ENCODE results near the gene CORO2A.
A peak's percentile ranks its signal among the peaks of the same experiment; 100 is the strongest.

Gene CORO2A

DNA sequence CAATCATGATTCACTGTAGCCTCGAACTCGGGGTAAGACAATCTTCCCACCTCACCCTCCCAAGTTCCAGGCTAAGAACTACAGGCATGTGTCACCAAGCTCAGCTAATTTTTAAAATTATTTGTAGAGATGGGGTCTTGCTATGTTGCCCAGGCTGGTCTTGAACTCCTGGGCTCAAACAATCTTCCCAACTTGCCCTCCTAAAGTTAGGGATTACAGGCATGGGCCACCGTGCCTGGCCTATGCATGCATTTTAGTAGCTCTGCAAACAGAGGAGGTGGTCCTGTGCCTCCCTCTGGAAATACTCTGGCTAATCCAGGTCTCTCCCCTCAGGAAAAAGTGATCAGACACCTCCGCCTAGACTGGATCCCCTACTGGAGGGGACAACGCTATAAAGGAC, 51.9 kb downstream of the CORO2A start:
- H3K27me3 ChIP-seq (ENCODE audit: control insufficient read depth in 1 of 2, insufficient read depth in 1 of 2, low read length in 2 of 2) = peaks cover 3 to 4% of the 10 kb centered on the region in 2 experiments
- H3K27ac ChIP-seq (ENCODE audit: low read length, poor library complexity, severe bottlenecking) = no peak overlapping the region
- no peak overlapping the region for H2BK5ac ChIP-seq (ENCODE audit: low read depth, low read length, poor library complexity, severe bottlenecking)
- H3K9me3 ChIP-seq (ENCODE audit: control insufficient read depth, low read length) = no peaks in the 10 kb centered on the region
- no peak overlapping the region for H4K8ac ChIP-seq (ENCODE audit: low read length)
- no peak overlapping the region for H2BK120ac ChIP-seq (ENCODE audit: low read depth, low read length)
- no peak overlapping the region for H3K18ac ChIP-seq (ENCODE audit: low read depth in 1 of 2, low read length in 2 of 2)
- H3K23ac ChIP-seq (ENCODE audit: low read length in 2 of 2) = no peak overlapping the region
- no peak overlapping the region for H2AFZ ChIP-seq (ENCODE audit: low read depth, low read length)
- H3K14ac ChIP-seq (ENCODE audit: low read length in 2 of 2) = no peak overlapping the region
- no peak overlapping the region for H3K9ac ChIP-seq (ENCODE audit: low read length)
- H3K4ac ChIP-seq (ENCODE audit: low read depth in 1 of 2, low read length in 2 of 2) = no peak overlapping the region
- H2BK12ac ChIP-seq (ENCODE audit: low read length in 2 of 2) = no peak overlapping the region
- H4K91ac ChIP-seq (ENCODE audit: low read length) = no peak overlapping the region
- H3K4me3 ChIP-seq (ENCODE audit: insufficient read depth in 1 of 2, low read depth in 1 of 2, low read length in 2 of 2) = no peak overlapping the region
- no peak for DNase-seq
- no peaks in the 10 kb centered on the region for H3K4me1 ChIP-seq (ENCODE audit: control insufficient read depth, insufficient read depth, low read depth, low read length)
- no peaks in the 10 kb centered on the region for H3K79me1 ChIP-seq (replicated peaks; ENCODE audit: low read length, poor library complexity, severe bottlenecking)
- no peaks in the 10 kb centered on the region for H3K36me3 ChIP-seq (ENCODE audit: control insufficient read depth in 1 of 2, insufficient read depth in 2 of 2, low read depth in 1 of 2, low read length in 2 of 2)
- no peak overlapping the region for H2AK5ac ChIP-seq (ENCODE audit: low read length, severe bottlenecking)
- 89% methylated on average over 2 of the region's 5 CpGs for WGBS
- no peak overlapping the region for H3K4me2 ChIP-seq (ENCODE audit: low read length, poor library complexity, severe bottlenecking)
- H2BK15ac ChIP-seq (ENCODE audit: low read depth, poor library complexity, severe bottlenecking) = no peak overlapping the region

DNA sequence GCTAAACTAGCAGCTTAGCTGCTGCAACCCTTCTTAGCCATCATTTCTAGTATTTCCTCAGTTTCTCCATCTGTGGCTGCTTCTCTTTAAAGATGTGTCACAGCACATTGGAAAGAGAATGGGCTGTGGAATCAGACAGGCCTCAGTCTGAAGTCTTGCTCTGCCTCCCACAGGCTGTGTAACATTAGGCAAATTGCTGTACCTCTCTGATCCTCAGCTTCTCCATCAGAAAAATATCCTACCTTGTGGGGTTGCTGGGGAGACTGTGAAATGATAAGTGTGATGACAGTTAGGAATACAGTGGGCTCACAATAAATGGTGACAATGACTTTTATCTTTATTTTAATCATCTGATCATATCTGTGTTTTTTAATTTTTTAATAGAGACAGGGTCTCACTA, 55.9 kb downstream of the CORO2A start:
- H3K4ac ChIP-seq (ENCODE audit: low read depth in 1 of 2, low read length in 2 of 2) = no peak overlapping the region
- H2BK5ac ChIP-seq (ENCODE audit: low read depth, low read length, poor library complexity, severe bottlenecking) = no peak overlapping the region
- H4K8ac ChIP-seq (ENCODE audit: low read length) = peak overlapping the region; percentile 5
- no peak overlapping the region for H2AFZ ChIP-seq (ENCODE audit: low read depth, low read length)
- peaks cover 0 to 23% of the 10 kb centered on the region in 2 experiments for H3K27me3 ChIP-seq (ENCODE audit: control insufficient read depth in 1 of 2, insufficient read depth in 1 of 2, low read length in 2 of 2)
- H3K36me3 ChIP-seq (ENCODE audit: control insufficient read depth in 1 of 2, insufficient read depth in 2 of 2, low read depth in 1 of 2, low read length in 2 of 2) = peaks cover 0 to 2% of the 10 kb centered on the region in 2 experiments
- no peak overlapping the region for H2BK120ac ChIP-seq (ENCODE audit: low read depth, low read length)
- no peak overlapping the region for H3K4me3 ChIP-seq (ENCODE audit: insufficient read depth in 1 of 2, low read depth in 1 of 2, low read length in 2 of 2)
- no peaks in the 10 kb centered on the region for H3K79me1 ChIP-seq (replicated peaks; ENCODE audit: low read length, poor library complexity, severe bottlenecking)
- no peak overlapping the region for H3K9ac ChIP-seq (ENCODE audit: low read length)
- no peak overlapping the region for H3K4me2 ChIP-seq (ENCODE audit: low read length, poor library complexity, severe bottlenecking)
- H2BK12ac ChIP-seq (ENCODE audit: low read length in 2 of 2) = no peak overlapping the region
- no peak overlapping the region for H4K91ac ChIP-seq (ENCODE audit: low read length)
- no peaks in the 10 kb centered on the region for H3K9me3 ChIP-seq (ENCODE audit: control insufficient read depth, low read length)
- no peak overlapping the region for H3K27ac ChIP-seq (ENCODE audit: low read length, poor library complexity, severe bottlenecking)
- no peak overlapping the region for H3K14ac ChIP-seq (ENCODE audit: low read length in 2 of 2)
- no peak overlapping the region for H3K23ac ChIP-seq (ENCODE audit: low read length in 2 of 2)
- no peak for DNase-seq
- H2BK15ac ChIP-seq (ENCODE audit: low read depth, poor library complexity, severe bottlenecking) = no peak overlapping the region
- no peak overlapping the region for H2AK5ac ChIP-seq (ENCODE audit: low read length, severe bottlenecking)
- H3K18ac ChIP-seq (ENCODE audit: low read depth in 1 of 2, low read length in 2 of 2) = no peak overlapping the region
- peaks cover 1% of the 10 kb centered on the region for H3K4me1 ChIP-seq (ENCODE audit: control insufficient read depth, insufficient read depth, low read depth, low read length)

DNA sequence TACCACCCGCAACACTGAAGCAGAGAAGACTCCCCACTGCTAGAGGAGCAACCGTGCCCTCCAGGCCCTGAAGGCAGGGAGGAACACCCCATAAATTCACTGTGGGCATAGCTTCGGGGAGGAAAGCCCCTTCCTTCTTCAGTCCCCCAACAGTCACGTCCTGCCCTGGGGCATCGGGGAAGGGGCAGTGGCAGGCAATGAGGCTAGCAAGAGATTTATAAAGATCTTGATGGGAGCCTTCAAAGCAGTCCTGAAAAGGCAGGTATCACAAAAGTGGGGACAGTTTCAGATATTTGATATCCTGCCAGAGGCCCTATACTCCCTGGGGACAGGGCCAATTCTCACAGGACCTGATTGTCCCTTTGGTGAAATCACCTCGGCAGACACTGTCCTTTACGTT, 56.5 kb downstream of the CORO2A start:
- no peak overlapping the region for H3K23ac ChIP-seq (ENCODE audit: low read length in 2 of 2)
- peaks cover 0 to 23% of the 10 kb centered on the region in 2 experiments for H3K27me3 ChIP-seq (ENCODE audit: control insufficient read depth in 1 of 2, insufficient read depth in 1 of 2, low read length in 2 of 2)
- H3K4me1 ChIP-seq (ENCODE audit: control insufficient read depth, insufficient read depth, low read depth, low read length) = peaks cover 1% of the 10 kb centered on the region
- H3K4ac ChIP-seq (ENCODE audit: low read depth in 1 of 2, low read length in 2 of 2) = no peak overlapping the region
- no peak overlapping the region for H3K18ac ChIP-seq (ENCODE audit: low read depth in 1 of 2, low read length in 2 of 2)
- H2BK15ac ChIP-seq (ENCODE audit: low read depth, poor library complexity, severe bottlenecking) = no peak overlapping the region
- no peak overlapping the region for H3K4me3 ChIP-seq (ENCODE audit: insufficient read depth in 1 of 2, low read depth in 1 of 2, low read length in 2 of 2)
- DNase-seq = no peak
- no peak overlapping the region for H3K27ac ChIP-seq (ENCODE audit: low read length, poor library complexity, severe bottlenecking)
- no peak overlapping the region for H3K9ac ChIP-seq (ENCODE audit: low read length)
- no peaks in the 10 kb centered on the region for H3K9me3 ChIP-seq (ENCODE audit: control insufficient read depth, low read length)
- H2AK5ac ChIP-seq (ENCODE audit: low read length, severe bottlenecking) = no peak overlapping the region
- no peak overlapping the region for H2BK12ac ChIP-seq (ENCODE audit: low read length in 2 of 2)
- H4K91ac ChIP-seq (ENCODE audit: low read length) = no peak overlapping the region
- H3K79me1 ChIP-seq (replicated peaks; ENCODE audit: low read length, poor library complexity, severe bottlenecking) = no peaks in the 10 kb centered on the region
- H4K8ac ChIP-seq (ENCODE audit: low read length) = no peak overlapping the region
- H3K14ac ChIP-seq (ENCODE audit: low read length in 2 of 2) = no peak overlapping the region
- H3K4me2 ChIP-seq (ENCODE audit: low read length, poor library complexity, severe bottlenecking) = no peak overlapping the region
- H3K36me3 ChIP-seq (ENCODE audit: control insufficient read depth in 1 of 2, insufficient read depth in 2 of 2, low read depth in 1 of 2, low read length in 2 of 2) = peaks cover 0 to 2% of the 10 kb centered on the region in 2 experiments
- 95% methylated on average over 6 of the region's 7 CpGs for WGBS
- H2BK120ac ChIP-seq (ENCODE audit: low read depth, low read length) = no peak overlapping the region
- no peak overlapping the region for H2BK5ac ChIP-seq (ENCODE audit: low read depth, low read length, poor library complexity, severe bottlenecking)
- H2AFZ ChIP-seq (ENCODE audit: low read depth, low read length) = no peak overlapping the region

DNA sequence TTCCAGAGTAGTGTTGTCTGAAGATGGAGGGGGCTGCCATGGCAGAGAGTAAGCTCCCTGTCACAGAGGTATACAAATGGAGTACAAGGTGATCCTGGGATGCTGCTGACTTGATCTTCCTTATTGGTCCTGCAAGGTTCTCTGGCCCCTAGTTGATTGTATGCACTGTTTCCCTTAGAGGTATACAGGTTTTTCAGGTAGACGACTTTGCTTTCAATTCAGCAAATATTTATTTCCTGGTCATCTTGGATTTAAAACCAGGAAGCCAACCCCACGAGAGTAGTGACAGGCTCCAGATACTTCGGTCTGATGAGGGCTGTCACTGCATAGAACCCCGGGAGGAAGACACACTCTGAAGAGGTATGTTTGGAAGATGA, 56.9 kb downstream of the CORO2A start:
- no peak overlapping the region for H4K8ac ChIP-seq (ENCODE audit: low read length)

More for the DNA sequence above, 56.9 kb downstream of the CORO2A start:
- Histone ChIP-seq H3K27me3 (ENCODE audit: control insufficient read depth in 1 of 2, insufficient read depth in 1 of 2, low read length in 2 of 2) (peaks cover 0 to 26% of the 10 kb centered on the region in 2 experiments), H3K23ac (ENCODE audit: low read length in 2 of 2) (no peak overlapping the region), H3K18ac (ENCODE audit: low read depth in 1 of 2, low read length in 2 of 2) (no peak overlapping the region), H3K9ac (ENCODE audit: low read length) (no peak overlapping the region), H3K9me3 (ENCODE audit: control insufficient read depth, low read length) (no peaks in the 10 kb centered on the region), H2AFZ (ENCODE audit: low read depth, low read length) (no peak overlapping the region), H3K4me3 (ENCODE audit: insufficient read depth in 1 of 2, low read depth in 1 of 2, low read length in 2 of 2) (no peak overlapping the region), H2AK5ac (ENCODE audit: low read length, severe bottlenecking) (no peak overlapping the region), H2BK12ac (ENCODE audit: low read length in 2 of 2) (no peak overlapping the region), H3K4me1 (ENCODE audit: control insufficient read depth, insufficient read depth, low read depth, low read length) (peaks cover 1% of the 10 kb centered on the region), H3K4me2 (ENCODE audit: low read length, poor library complexity, severe bottlenecking) (no peak overlapping the region), H3K36me3 (ENCODE audit: control insufficient read depth in 1 of 2, insufficient read depth in 2 of 2, low read depth in 1 of 2, low read length in 2 of 2) (peaks cover 0 to 2% of the 10 kb centered on the region in 2 experiments), H2BK15ac (ENCODE audit: low read depth, poor library complexity, severe bottlenecking) (no peak overlapping the region), H3K27ac (ENCODE audit: low read length, poor library complexity, severe bottlenecking) (no peak overlapping the region), H3K4ac (ENCODE audit: low read depth in 1 of 2, low read length in 2 of 2) (no peak overlapping the region), H3K14ac (ENCODE audit: low read length in 2 of 2) (no peak overlapping the region), H2BK5ac (ENCODE audit: low read depth, low read length, poor library complexity, severe bottlenecking) (no peak overlapping the region), H2BK120ac (ENCODE audit: low read depth, low read length) (no peak overlapping the region), H3K79me1 (replicated peaks; ENCODE audit: low read length, poor library complexity, severe bottlenecking) (no peaks in the 10 kb centered on the region), H4K91ac (ENCODE audit: low read length) (no peak overlapping the region)
- DNase-seq = no peak
- WGBS = 96% methylated on average over 4 of the region's 4 CpGs

Measured in mesenchymal stem cell (in vitro differentiated cells and primary cell).